ENCODE measurements around the gene UBASH3A.

- TF ChIP-seq, protein P1, sequence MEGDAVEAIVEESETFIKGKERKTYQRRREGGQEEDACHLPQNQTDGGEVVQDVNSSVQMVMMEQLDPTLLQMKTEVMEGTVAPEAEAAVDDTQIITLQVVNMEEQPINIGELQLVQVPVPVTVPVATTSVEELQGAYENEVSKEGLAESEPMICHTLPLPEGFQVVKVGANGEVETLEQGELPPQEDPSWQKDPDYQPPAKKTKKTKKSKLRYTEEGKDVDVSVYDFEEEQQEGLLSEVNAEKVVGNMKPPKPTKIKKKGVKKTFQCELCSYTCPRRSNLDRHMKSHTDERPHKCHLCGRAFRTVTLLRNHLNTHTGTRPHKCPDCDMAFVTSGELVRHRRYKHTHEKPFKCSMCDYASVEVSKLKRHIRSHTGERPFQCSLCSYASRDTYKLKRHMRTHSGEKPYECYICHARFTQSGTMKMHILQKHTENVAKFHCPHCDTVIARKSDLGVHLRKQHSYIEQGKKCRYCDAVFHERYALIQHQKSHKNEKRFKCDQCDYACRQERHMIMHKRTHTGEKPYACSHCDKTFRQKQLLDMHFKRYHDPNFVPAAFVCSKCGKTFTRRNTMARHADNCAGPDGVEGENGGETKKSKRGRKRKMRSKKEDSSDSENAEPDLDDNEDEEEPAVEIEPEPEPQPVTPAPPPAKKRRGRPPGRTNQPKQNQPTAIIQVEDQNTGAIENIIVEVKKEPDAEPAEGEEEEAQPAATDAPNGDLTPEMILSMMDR (IDR thresholded peaks at IDR 0.05): no peak
- TF ChIP-seq EP300 (IDR thresholded peaks at IDR 0.05) (no peak), POLR2A (IDR thresholded peaks at IDR 0.05) (no peak)
These were observed 20.0 kb downstream of the UBASH3A start for GRCh38 chr21:42423685-42424084.
